Left lung (tissue), 10 donors: ENCODE results near the gene JAKMIP1. TPM values are rescaled to one million over a fixed set of nuclear protein-coding genes. Genes with fewer than 3 reads are reported as not detected.
"Not testable (repeated sequence)": the region's sequence is repeated elsewhere in the genome, so short reads cannot be mapped to it uniquely, and the experiment has no call there.

Source experiments
- ATAC-seq: fragments of 200-7000 bp; cut with Tn5 transposase; one replicate; pipeline ENCODE4 v1.9.1; 2020; ENCODE audit warnings: moderate library complexity
- DNase-seq, 4 donors: peaks; one replicate each; pipeline ENCODE4 v3.0.0-alpha.2; 2013 to 2020
- H3K27ac ChIP-seq, 2 donors: fragments of 200-600 bp; sonication (generic) in 1 of 2; one replicate each; pipeline versions ENCODE4 v1.5.0 to v1.8.0; 2020 to 2021
- H3K27me3 ChIP-seq, 2 donors: fragments of 200-600 bp; sonication (generic) in 1 of 2; one replicate each; pipeline versions ENCODE4 v1.5.0 to v1.8.0; 2020 to 2021
- H3K36me3 ChIP-seq, 2 donors: fragments of 200-600 bp; sonication (generic) in 1 of 2; one replicate each; pipeline versions ENCODE4 v1.5.0 to v1.8.0; 2020 to 2021
- H3K4me1 ChIP-seq, 2 donors: fragments of 200-600 bp; one replicate each; pipeline ENCODE4 v1.8.0; 2021
- H3K4me3 ChIP-seq, 2 donors: fragments of 200-600 bp; sonication (generic) in 1 of 2; one replicate each; pipeline versions ENCODE4 v1.5.0 to v1.8.0; 2020 to 2021; ENCODE audit warnings: mild to moderate bottlenecking in 1 of 2
- H3K9me3 ChIP-seq, 2 donors: fragments of 200-600 bp; sonication (generic) in 1 of 2; one replicate each; pipeline versions ENCODE4 v1.5.0 to v1.8.0; 2020 to 2021
- CTCF ChIP-seq, 2 donors: fragments of 200-600 bp; sonication (generic) in 1 of 2; IDR thresholded peaks; one replicate each; pipeline versions ENCODE4 v1.5.0 to v1.8.0; 2021; ENCODE audit warnings: antibody characterized with exemption in 2 of 2
- intact Hi-C, 2 donors: fragments of 100-400 bp; cut with DNase I; formaldehyde crosslinking; loops; one replicate each; pipeline versions ENCODE4 v1.11.2 to v1.14.2; 2022
- polyA plus RNA-seq, 6 donors: library from polyadenylated mRNA; unstranded; fragments of 120-200 nt; gene quantifications; one replicate each; pipeline ENCODE4 v1.2.1, GENCODE V29; 2013; ENCODE audit not compliant: insufficient read length in 6 of 6
- total RNA-seq, 2 donors: library from RNA; stranded (reverse); fragmentation: NEBNext Ultra II Directional; extraction: Animal tissue kit (Norgen Biotek cat#: 25700); gene quantifications; one replicate each; pipeline ENCODE4 v1.2.1, GENCODE V29; 2021
- donor health status: DM: no; HTN: yes; CAD: no.
- donor health status: DM: no; HTN: no; CAD: no.

JAKMIP1 gene
- total and polyA plus RNA-seq, 8 donors = 0.13 to 0.79 (median 0.21) TPM; not detected in 1

- intact Hi-C loops = no loop called here
- Histone ChIP-seq H3K27ac (no peak overlapping the region), H3K9me3 (no peaks in the 10 kb centered on the region), H3K36me3 (no peaks in the 10 kb centered on the region), H3K27me3 (peaks cover 0 to 64% of the 10 kb centered on the region in 2 donors), H3K4me3 (no peak overlapping the region), H3K4me1 (no peaks in the 10 kb centered on the region)
- no peak for TF ChIP-seq CTCF (IDR thresholded peaks at IDR 0.05)
- DNase-seq = peak in 1 of 4 donors; percentile 24
- no peak for ATAC-seq
Measured at GRCh38 chr4:6008766-6009385, 191.5 kb downstream of the JAKMIP1 start.

GRCh38 chr4:6008092-6008551, 192.2 kb downstream of the JAKMIP1 start:
- DNase-seq (peak in 2 of 4 donors; percentile 23 to 73), ATAC-seq (no peak)
- Histone ChIP-seq H3K9me3 (no peaks in the 10 kb centered on the region), H3K4me3 (no peak overlapping the region), H3K4me1 (no peaks in the 10 kb centered on the region), H3K27me3 (peaks cover 0 to 64% of the 10 kb centered on the region in 2 donors), H3K27ac (no peak overlapping the region), H3K36me3 (no peaks in the 10 kb centered on the region)
- intact Hi-C loops = no loop called here
- TF ChIP-seq CTCF (IDR thresholded peaks at IDR 0.05) = no peak

GRCh38 chr4:6005175-6005574, 195.2 kb downstream of the JAKMIP1 start:
- TF ChIP-seq CTCF (IDR thresholded peaks at IDR 0.05) = no peak
- no peak for DNase-seq
- no peak overlapping the region for H3K4me3 ChIP-seq
- H3K27ac ChIP-seq = no peak overlapping the region
- H3K4me1 ChIP-seq = no peaks in the 10 kb centered on the region
- H3K36me3 ChIP-seq = no peaks in the 10 kb centered on the region
- H3K27me3 ChIP-seq = peaks cover 0 to 54% of the 10 kb centered on the region in 2 donors
- ATAC-seq = no peak
- H3K9me3 ChIP-seq = no peaks in the 10 kb centered on the region
- intact Hi-C loops = no loop called here

GRCh38 chr4:6003485-6003884, 196.9 kb downstream of the JAKMIP1 start:
- H3K36me3 ChIP-seq, intact Hi-C loops, DNase-seq, H3K4me1 ChIP-seq, H3K4me3 ChIP-seq, H3K27ac ChIP-seq, H3K9me3 ChIP-seq, ATAC-seq: not testable (repeated sequence)
- H3K27me3 ChIP-seq = peaks cover 0 to 56% of the 10 kb centered on the region in 2 donors

GRCh38 chr4:6002926-6003325, 197.4 kb downstream of the JAKMIP1 start:
- H3K36me3 ChIP-seq = no peaks in the 10 kb centered on the region
- H3K9me3 ChIP-seq = no peaks in the 10 kb centered on the region
- no peaks in the 10 kb centered on the region for H3K4me1 ChIP-seq
- H3K4me3 ChIP-seq = no peak overlapping the region
- H3K27ac ChIP-seq = no peak overlapping the region
- H3K27me3 ChIP-seq = peaks cover 0 to 52% of the 10 kb centered on the region in 2 donors
- no peak for ATAC-seq
- intact Hi-C loops = no loop called here
- DNase-seq = no peak
- no peak for TF ChIP-seq CTCF (IDR thresholded peaks at IDR 0.05)

GRCh38 chr4:6002492-6002833, 197.9 kb downstream of the JAKMIP1 start:
- H3K27me3 ChIP-seq = peaks cover 0 to 47% of the 10 kb centered on the region in 2 donors
- H3K9me3 ChIP-seq = no peaks in the 10 kb centered on the region
- intact Hi-C loops = no loop called here
- ATAC-seq = no peak
- no peak overlapping the region for H3K4me3 ChIP-seq
- no peak for TF ChIP-seq CTCF (IDR thresholded peaks at IDR 0.05)
- no peaks in the 10 kb centered on the region for H3K36me3 ChIP-seq
- H3K27ac ChIP-seq = no peak overlapping the region
- H3K4me1 ChIP-seq = no peaks in the 10 kb centered on the region
- DNase-seq = no peak
